HepG2 (cell line): ENCODE data around the gene SDHAF3.

Experiments used
- CREB1 ChIP-seq, 2 experiments: fragments of 450-650 bp in 1 of 2; IDR thresholded peaks; 2 replicates each; pipeline ENCODE4 v1.6.1; 2016 to 2017; ENCODE audit warnings: control low read depth in 1 of 2, mild to moderate bottlenecking in 1 of 2, missing compliant biosample characterization in 1 of 2, missing genetic modification characterization in 1 of 2
- POLR2A ChIP-seq, 2 experiments: IDR thresholded peaks; 2 replicates each; pipeline ENCODE4 v1.6.1; 2011; ENCODE audit warnings: low read depth in 2 of 2, low read length in 2 of 2, mild to moderate bottlenecking in 1 of 2, moderate library complexity in 1 of 2; ENCODE audit not compliant: insufficient read depth in 1 of 2
- PTBP1 ChIP-seq: fragments of 200-400 bp; formaldehyde crosslinking; IDR thresholded peaks from 2 replicates; pipeline ENCODE4 v1.6.1; 2018; ENCODE audit warnings: low read length, low read depth; ENCODE audit not compliant: poor library complexity, severe bottlenecking
- RELA ChIP-seq: sonication (generic); formaldehyde crosslinking; IDR thresholded peaks from 2 replicates; pipeline ENCODE4 v1.4.0; 2020; ENCODE audit warnings: missing genetic modification reagents
- ZSCAN29 ChIP-seq: sonication (generic); formaldehyde crosslinking; conservative IDR thresholded peaks from 2 replicates; pipeline ENCODE4 v1.4.0; 2020; ENCODE audit warnings: mild to moderate bottlenecking, missing genetic modification reagents
- TF ChIP-seq, protein P1 (sequence below): sonication (generic); formaldehyde crosslinking; IDR thresholded peaks from 2 replicates; pipeline ENCODE4 v1.5.0; 2020; ENCODE audit warnings: mild to moderate bottlenecking, missing genetic modification reagents, moderate library complexity

DNA sequence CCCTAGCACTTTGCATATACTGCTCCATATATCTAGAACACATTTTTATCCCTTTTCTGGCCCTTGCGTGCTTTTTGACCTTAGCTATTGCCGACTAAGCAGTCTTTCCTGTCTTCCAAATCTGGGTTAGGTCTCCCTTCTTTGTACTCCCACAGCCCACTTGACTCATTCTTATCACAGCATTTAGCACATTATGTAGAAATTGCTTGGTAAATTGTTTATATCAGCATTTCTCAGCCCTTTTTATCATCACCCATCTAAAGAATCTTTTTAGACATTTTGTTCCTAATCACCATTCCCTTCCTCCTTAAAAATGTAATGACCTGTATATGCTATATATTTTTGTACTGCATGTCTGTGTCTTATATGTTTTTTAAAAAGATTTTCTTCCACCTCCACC, 101.7 kb downstream of the SDHAF3 start:
- TF ChIP-seq, protein P1, sequence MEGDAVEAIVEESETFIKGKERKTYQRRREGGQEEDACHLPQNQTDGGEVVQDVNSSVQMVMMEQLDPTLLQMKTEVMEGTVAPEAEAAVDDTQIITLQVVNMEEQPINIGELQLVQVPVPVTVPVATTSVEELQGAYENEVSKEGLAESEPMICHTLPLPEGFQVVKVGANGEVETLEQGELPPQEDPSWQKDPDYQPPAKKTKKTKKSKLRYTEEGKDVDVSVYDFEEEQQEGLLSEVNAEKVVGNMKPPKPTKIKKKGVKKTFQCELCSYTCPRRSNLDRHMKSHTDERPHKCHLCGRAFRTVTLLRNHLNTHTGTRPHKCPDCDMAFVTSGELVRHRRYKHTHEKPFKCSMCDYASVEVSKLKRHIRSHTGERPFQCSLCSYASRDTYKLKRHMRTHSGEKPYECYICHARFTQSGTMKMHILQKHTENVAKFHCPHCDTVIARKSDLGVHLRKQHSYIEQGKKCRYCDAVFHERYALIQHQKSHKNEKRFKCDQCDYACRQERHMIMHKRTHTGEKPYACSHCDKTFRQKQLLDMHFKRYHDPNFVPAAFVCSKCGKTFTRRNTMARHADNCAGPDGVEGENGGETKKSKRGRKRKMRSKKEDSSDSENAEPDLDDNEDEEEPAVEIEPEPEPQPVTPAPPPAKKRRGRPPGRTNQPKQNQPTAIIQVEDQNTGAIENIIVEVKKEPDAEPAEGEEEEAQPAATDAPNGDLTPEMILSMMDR = no peak
- TF ChIP-seq PTBP1 (no peak), POLR2A (IDR thresholded peaks at IDR 0.05; ENCODE audit: insufficient read depth in 1 of 2, low read depth in 2 of 2, low read length in 2 of 2) (no peak), ZSCAN29 (CRISPR knock-in tag) (no peak), RELA (CRISPR knock-in tag) (no peak), CREB1 (IDR thresholded peaks at IDR 0.05) (no peak), CREB1 (CRISPR knock-in tag; IDR thresholded peaks at IDR 0.05) (no peak)
